ENCODE data around the gene PDAP1.

DNA sequence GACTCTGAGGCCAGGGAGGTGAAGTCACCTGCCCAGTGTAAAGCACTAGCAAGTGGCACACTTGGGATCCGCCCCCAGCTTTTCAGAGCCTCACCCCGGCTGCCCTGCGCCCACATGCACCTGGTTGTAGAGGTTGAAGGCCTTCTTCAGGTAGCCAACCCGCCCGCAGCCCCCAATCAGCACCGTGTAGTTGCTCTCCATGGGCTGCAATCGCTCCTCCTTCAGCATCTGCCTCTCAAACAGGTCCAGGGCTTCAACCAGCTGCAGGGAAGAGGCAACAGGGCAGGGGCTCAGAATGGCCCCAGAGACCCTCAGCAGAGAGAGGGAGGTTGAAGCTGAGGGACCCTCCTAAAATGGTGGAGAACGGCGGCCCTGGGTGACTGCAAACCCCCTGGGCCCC, 24.8 kb upstream of the PDAP1 start:
- TF ChIP-seq, protein P1, sequence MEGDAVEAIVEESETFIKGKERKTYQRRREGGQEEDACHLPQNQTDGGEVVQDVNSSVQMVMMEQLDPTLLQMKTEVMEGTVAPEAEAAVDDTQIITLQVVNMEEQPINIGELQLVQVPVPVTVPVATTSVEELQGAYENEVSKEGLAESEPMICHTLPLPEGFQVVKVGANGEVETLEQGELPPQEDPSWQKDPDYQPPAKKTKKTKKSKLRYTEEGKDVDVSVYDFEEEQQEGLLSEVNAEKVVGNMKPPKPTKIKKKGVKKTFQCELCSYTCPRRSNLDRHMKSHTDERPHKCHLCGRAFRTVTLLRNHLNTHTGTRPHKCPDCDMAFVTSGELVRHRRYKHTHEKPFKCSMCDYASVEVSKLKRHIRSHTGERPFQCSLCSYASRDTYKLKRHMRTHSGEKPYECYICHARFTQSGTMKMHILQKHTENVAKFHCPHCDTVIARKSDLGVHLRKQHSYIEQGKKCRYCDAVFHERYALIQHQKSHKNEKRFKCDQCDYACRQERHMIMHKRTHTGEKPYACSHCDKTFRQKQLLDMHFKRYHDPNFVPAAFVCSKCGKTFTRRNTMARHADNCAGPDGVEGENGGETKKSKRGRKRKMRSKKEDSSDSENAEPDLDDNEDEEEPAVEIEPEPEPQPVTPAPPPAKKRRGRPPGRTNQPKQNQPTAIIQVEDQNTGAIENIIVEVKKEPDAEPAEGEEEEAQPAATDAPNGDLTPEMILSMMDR (conservative IDR thresholded peaks at IDR 0.05; ENCODE audit: low read length): no peak
- TF ChIP-seq EZH2phosphoT487 (IDR thresholded peaks at IDR 0.05; ENCODE audit: borderline replicate concordance): no peak

Data from Loucy (cell line).